H1 (cell line): Measurements from ENCODE around the gene ATF7IP2.

Experiments
- GABPA ChIP-seq: IDR thresholded peaks from 2 replicates; pipeline ENCODE4 v1.6.1; 2011; ENCODE audit warnings: mild to moderate bottlenecking, low read length, moderate library complexity, borderline replicate concordance; ENCODE audit not compliant: insufficient read depth
- POLR2AphosphoS5 ChIP-seq: IDR thresholded peaks from 2 replicates; pipeline ENCODE4 v1.6.1; 2011; ENCODE audit warnings: low read depth, low read length
- TF ChIP-seq, protein P1 (sequence below), 3 experiments: IDR thresholded peaks; 1 replicate in 2 of 3; 2 replicates in 1 of 3; pipeline versions ENCODE4 v1.5.1 to v1.6.1; 2011; ENCODE audit warnings: low read length in 3 of 3, mild to moderate bottlenecking in 3 of 3, inconsistent platforms in 2 of 3, low read depth in 1 of 3, moderate library complexity in 1 of 3; ENCODE audit not compliant: insufficient read depth in 1 of 3; ENCODE audit errors: control extremely low read depth in 1 of 3
- TF ChIP-seq, protein P2 (sequence below): IDR thresholded peaks from 2 replicates; pipeline ENCODE4 v1.6.1; 2011; ENCODE audit warnings: low read length, improper control_type of control experiment

DNA sequence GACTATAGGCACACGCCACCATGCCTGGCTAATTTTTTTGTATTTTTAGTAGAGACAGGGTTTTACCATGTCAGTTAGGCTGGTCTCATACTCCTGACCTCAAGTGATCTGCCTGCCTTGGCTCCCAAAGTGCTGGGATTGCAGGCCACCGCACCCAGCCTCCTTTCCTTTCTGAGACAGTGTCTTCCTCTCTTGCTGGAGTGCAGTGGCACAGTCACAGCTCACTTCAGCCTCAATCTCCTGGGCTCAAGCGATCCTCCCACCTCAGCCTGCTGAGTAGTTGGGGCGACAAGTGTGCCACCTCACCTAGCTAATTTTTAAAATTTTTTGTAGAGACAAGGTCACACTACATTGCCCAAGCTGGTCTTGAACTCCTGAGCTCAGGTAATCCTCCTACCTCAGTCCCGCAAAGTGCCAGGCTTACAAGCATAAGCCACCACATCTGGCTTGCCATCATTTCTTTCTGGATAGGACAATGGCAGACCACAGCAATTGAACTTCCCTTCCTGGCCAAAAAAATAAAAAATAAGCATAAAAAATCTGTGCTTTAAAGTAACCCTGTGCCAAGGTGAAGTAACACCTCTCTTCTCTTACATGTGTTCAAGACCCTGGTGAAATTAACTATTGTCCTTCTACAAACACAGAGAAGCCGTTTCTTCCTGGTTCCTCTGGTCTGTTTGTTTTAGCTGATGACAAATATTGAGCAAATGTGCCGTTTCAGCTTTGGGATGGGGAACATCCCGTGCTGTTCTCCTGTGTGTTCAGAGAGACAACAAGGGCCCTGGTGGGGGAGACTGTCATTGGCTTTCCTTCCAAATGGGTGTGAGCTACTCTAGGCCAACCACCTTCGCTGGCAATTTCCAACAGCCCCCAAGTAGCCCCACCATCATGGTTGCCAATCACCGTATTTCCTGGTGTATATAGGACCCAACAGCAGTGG is 134.3 kb downstream of the ATF7IP2 start:
- TF ChIP-seq, protein P1, sequence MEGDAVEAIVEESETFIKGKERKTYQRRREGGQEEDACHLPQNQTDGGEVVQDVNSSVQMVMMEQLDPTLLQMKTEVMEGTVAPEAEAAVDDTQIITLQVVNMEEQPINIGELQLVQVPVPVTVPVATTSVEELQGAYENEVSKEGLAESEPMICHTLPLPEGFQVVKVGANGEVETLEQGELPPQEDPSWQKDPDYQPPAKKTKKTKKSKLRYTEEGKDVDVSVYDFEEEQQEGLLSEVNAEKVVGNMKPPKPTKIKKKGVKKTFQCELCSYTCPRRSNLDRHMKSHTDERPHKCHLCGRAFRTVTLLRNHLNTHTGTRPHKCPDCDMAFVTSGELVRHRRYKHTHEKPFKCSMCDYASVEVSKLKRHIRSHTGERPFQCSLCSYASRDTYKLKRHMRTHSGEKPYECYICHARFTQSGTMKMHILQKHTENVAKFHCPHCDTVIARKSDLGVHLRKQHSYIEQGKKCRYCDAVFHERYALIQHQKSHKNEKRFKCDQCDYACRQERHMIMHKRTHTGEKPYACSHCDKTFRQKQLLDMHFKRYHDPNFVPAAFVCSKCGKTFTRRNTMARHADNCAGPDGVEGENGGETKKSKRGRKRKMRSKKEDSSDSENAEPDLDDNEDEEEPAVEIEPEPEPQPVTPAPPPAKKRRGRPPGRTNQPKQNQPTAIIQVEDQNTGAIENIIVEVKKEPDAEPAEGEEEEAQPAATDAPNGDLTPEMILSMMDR (IDR thresholded peaks at IDR 0.05; ENCODE audit: control extremely low read depth in 1 of 3, insufficient read depth in 1 of 3, low read depth in 1 of 3, low read length in 3 of 3): no peak
- TF ChIP-seq POLR2AphosphoS5 (no peak), GABPA (no peak)
- TF ChIP-seq, protein P2, sequence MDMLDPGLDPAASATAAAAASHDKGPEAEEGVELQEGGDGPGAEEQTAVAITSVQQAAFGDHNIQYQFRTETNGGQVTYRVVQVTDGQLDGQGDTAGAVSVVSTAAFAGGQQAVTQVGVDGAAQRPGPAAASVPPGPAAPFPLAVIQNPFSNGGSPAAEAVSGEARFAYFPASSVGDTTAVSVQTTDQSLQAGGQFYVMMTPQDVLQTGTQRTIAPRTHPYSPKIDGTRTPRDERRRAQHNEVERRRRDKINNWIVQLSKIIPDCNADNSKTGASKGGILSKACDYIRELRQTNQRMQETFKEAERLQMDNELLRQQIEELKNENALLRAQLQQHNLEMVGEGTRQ: no peak
